Esophagus muscularis mucosa (tissue), 4 donors: ENCODE measurements around the gene BLOC1S6. TPM values are rescaled to one million over a fixed set of nuclear protein-coding genes. Genes with fewer than 3 reads are reported as not detected.

Source experiments
- DNase-seq: peaks from one replicate; pipeline ENCODE4 v3.0.0-alpha.2; 2017; ENCODE audit errors: extremely low spot score
- H3K27ac ChIP-seq, 4 donors: fragments of 200-600 bp; sonication (generic); replicated peaks in 1 of 4; 1 replicate in 3 of 4; 2 replicates in 1 of 4; pipeline ENCODE4 v1.5.1; 2016 to 2019; ENCODE audit warnings: mild to moderate bottlenecking in 1 of 4
- H3K27me3 ChIP-seq, 4 donors: fragments of 200-600 bp; sonication (generic); one replicate each; pipeline versions ENCODE4 v1.5.1 to v1.6.0; 2016 to 2019
- H3K36me3 ChIP-seq, 4 donors: fragments of 200-600 bp; sonication (generic); one replicate each; pipeline ENCODE4 v1.5.1; 2016 to 2019
- H3K4me1 ChIP-seq, 4 donors: fragments of 200-600 bp; sonication (generic); one replicate each; pipeline ENCODE4 v1.5.1; 2016 to 2019
- H3K4me3 ChIP-seq, 4 donors: fragments of 200-600 bp; sonication (generic); 1 replicate in 2 of 4; 2 replicates in 2 of 4; pipeline ENCODE4 v1.5.1; 2016 to 2019; ENCODE audit warnings: mild to moderate bottlenecking in 4 of 4, moderate library complexity in 1 of 4
- H3K9me3 ChIP-seq, 4 donors: fragments of 200-600 bp; sonication (generic); 1 replicate in 3 of 4; 2 replicates in 1 of 4; pipeline ENCODE4 v1.5.1; 2016 to 2019
- EP300 ChIP-seq: sonication (generic); formaldehyde crosslinking; IDR thresholded peaks from one replicate; pipeline ENCODE4 v1.6.1; 2017; ENCODE audit warnings: antibody characterized with exemption
- POLR2A ChIP-seq: fragments of 450-650 bp; IDR thresholded peaks from one replicate; pipeline ENCODE4 v1.6.1; 2017; ENCODE audit warnings: antibody characterized with exemption, moderate library complexity, mild to moderate bottlenecking, low read depth
- POLR2AphosphoS5 ChIP-seq, 2 donors: sonication (generic); formaldehyde crosslinking; IDR thresholded peaks; one replicate each; pipeline ENCODE4 v1.6.1; 2017; ENCODE audit warnings: antibody characterized with exemption in 2 of 2
- WGBS: methylation state at CpG from one replicate; pipeline ENCODE4 v1.1.5; 2018; 5-methylcytosine and 5-hydroxymethylcytosine counted together
- intact Hi-C: fragments of 100-400 bp; cut with DNase I; formaldehyde crosslinking; loops from one replicate; pipeline ENCODE4 v1.15.1; 2023
- total RNA-seq, 4 donors: library from RNA; depleted of rRNA; stranded (reverse); fragments of >200 nt; gene quantifications; one replicate each; pipeline versions ENCODE4 v1.1.0 to v1.2.1, GENCODE V29; 2016
- TF ChIP-seq, protein P1 (sequence below), 3 experiments: fragments of 200-600 bp in 2 of 3; fragments of 450-650 bp in 1 of 3; sonication (generic) in 2 of 3; IDR thresholded peaks; one replicate each; pipeline ENCODE4 v1.5.1; 2017 to 2019; ENCODE audit warnings: antibody characterized with exemption in 3 of 3, mild to moderate bottlenecking in 2 of 3, moderate library complexity in 1 of 3

BLOC1S6 gene
- total RNA-seq, 4 donors from 2014 or later, result 37.5 to 58.1 (median 49.2) TPM

DNA sequence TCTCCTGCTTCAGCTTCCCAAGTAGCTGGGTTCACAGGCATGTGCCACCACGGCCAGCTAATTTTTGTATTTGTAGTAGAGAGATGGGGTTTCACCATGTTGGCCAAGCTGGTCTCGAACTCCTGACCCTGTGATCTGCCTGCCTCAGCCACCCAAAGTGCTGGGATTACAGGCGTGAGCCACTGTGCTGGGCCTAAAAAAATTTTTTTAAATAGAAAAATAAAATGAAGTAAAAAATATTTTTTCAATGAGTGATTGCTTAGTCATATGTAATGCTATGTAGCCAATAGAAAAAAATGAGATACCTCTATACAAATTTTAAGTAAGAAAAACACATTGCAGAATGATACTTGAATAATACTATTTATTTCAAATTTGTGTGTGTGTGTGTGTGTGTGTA is 36.7 kb upstream of the BLOC1S6 start:
- no peaks in the 10 kb centered on the region for H3K4me1 ChIP-seq
- DNase-seq, result no peak
- no peaks in the 10 kb centered on the region for H3K27me3 ChIP-seq
- TF ChIP-seq, protein P1, sequence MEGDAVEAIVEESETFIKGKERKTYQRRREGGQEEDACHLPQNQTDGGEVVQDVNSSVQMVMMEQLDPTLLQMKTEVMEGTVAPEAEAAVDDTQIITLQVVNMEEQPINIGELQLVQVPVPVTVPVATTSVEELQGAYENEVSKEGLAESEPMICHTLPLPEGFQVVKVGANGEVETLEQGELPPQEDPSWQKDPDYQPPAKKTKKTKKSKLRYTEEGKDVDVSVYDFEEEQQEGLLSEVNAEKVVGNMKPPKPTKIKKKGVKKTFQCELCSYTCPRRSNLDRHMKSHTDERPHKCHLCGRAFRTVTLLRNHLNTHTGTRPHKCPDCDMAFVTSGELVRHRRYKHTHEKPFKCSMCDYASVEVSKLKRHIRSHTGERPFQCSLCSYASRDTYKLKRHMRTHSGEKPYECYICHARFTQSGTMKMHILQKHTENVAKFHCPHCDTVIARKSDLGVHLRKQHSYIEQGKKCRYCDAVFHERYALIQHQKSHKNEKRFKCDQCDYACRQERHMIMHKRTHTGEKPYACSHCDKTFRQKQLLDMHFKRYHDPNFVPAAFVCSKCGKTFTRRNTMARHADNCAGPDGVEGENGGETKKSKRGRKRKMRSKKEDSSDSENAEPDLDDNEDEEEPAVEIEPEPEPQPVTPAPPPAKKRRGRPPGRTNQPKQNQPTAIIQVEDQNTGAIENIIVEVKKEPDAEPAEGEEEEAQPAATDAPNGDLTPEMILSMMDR (IDR thresholded peaks at IDR 0.05), result no peak
- no peak for TF ChIP-seq POLR2AphosphoS5 (IDR thresholded peaks at IDR 0.05)
- no peak for TF ChIP-seq EP300
- TF ChIP-seq POLR2A, result no peak
- H3K27ac ChIP-seq, result no peak overlapping the region
- H3K36me3 ChIP-seq, result no peaks in the 10 kb centered on the region
- intact Hi-C loops, result no loop called here
- WGBS, result 80% methylated on average over 3 of the region's 3 CpGs
- H3K4me3 ChIP-seq, result no peak overlapping the region
- no peaks in the 10 kb centered on the region for H3K9me3 ChIP-seq

DNA sequence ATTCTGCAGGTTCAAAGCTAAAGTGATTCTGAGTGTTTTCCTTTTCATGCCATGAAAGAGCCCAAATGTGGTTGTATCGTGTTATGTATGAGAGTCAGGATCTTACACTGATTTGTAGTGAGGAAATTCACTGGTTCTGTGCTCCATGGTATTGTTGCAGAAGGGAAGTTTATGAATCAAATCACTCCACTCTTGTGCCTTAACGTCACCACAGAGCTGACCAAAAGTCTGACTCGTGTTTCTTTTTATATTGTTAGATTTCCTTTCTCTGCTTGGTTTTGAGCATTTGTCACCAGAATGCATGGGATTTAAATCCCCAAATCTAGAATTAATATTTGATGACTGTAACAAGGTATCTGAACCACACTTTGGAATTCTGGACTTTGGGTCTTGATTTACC is 35.5 kb upstream of the BLOC1S6 start:
- 71% methylated on average over 3 of the region's 3 CpGs for WGBS
- intact Hi-C loops, result no loop called here

DNA sequence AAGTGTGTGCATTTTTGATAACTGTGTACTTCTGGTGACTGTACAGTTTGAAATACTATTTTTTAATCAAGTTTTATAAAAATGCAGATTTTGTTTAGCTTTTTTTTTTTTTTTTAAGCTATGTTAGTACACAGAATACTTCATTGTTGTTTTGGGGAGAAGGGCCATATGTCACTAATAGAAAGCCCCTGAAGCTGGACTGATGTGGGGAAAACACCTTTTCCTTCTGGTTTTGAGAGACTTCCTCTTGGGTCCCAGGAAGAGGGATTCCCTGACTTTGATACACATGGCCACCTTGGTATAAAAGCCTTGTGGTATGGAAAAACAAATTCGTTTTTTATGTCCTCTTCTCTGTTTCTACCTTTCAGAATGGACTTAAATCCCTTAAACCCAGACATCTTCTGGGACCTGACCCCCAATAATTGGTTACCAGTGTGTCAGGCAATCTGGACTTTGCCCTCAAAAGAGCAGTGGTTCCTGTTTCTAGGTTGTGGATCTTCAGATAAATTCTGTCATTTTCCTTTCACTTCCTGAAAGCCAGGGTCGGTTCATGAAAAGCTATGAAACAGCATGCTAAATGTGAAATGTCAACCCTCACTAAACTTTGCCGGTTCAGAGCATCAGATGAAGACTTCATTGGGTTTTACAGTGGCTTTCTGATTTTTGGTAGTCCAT is 31.1 kb upstream of the BLOC1S6 start:
- no peak for DNase-seq
- Histone ChIP-seq H3K27me3 (no peaks in the 10 kb centered on the region), H3K4me1 (no peaks in the 10 kb centered on the region), H3K27ac (no peak overlapping the region), H3K9me3 (no peaks in the 10 kb centered on the region), H3K36me3 (no peaks in the 10 kb centered on the region), H3K4me3 (no peak overlapping the region)
- intact Hi-C loops, result no loop called here
- TF ChIP-seq, protein P1 (IDR thresholded peaks at IDR 0.05), result no peak
- TF ChIP-seq EP300 (no peak), POLR2AphosphoS5 (IDR thresholded peaks at IDR 0.05) (no peak), POLR2A (no peak)
- 65% methylated on average over 3 of the region's 3 CpGs for WGBS

More for the DNA sequence above, 35.5 kb upstream of the BLOC1S6 start:
- Histone ChIP-seq H3K27me3 (no peaks in the 10 kb centered on the region), H3K27ac (no peak overlapping the region), H3K9me3 (no peaks in the 10 kb centered on the region), H3K36me3 (no peaks in the 10 kb centered on the region), H3K4me1 (no peaks in the 10 kb centered on the region), H3K4me3 (no peak overlapping the region)
- TF ChIP-seq, protein P1 (IDR thresholded peaks at IDR 0.05), result no peak
- TF ChIP-seq POLR2A (no peak), POLR2AphosphoS5 (IDR thresholded peaks at IDR 0.05) (no peak), EP300 (no peak)
- DNase-seq, result no peak

DNA sequence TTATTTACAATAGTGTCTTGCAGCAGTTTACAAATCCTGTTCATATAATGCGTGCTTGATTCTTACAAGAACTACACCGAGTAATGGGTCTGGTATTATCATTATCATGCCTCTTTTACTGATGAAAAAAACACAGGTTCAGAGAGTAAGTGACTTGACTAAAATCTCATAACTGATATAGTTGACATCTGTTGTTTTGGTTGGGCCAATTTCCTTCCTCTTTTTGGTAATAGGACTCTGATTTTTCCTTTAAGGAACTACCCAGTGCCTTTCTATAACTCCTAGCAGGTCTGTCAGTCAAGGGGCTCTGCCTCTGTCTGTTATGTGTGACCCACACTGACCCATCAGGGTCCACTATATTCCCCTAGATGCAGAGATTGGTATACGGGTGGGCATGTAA is 14.6 kb upstream of the BLOC1S6 start:
- no peaks in the 10 kb centered on the region for H3K9me3 ChIP-seq
- no peak overlapping the region for H3K27ac ChIP-seq
- no peak overlapping the region for H3K4me3 ChIP-seq
- no peaks in the 10 kb centered on the region for H3K36me3 ChIP-seq
- no peaks in the 10 kb centered on the region for H3K27me3 ChIP-seq
- 65% methylated on average over 3 of the region's 3 CpGs for WGBS
- no peaks in the 10 kb centered on the region for H3K4me1 ChIP-seq
- DNase-seq, result no peak
- no peak for TF ChIP-seq POLR2AphosphoS5 (IDR thresholded peaks at IDR 0.05)
- TF ChIP-seq POLR2A, result no peak
- no peak for TF ChIP-seq EP300
- TF ChIP-seq, protein P1 (IDR thresholded peaks at IDR 0.05), result no peak
- intact Hi-C loops, result no loop called here
